Right lobe of liver (tissue), 4 donors: ENCODE measurements around the gene AARSD1.

Source experiments
- CTCF ChIP-seq, 4 donors: fragments of 200-600 bp in 3 of 4; fragments of 450-650 bp in 1 of 4; IDR thresholded peaks; one replicate each; pipeline versions ENCODE4 v1.5.1 to v1.8.0; 2016 to 2022; ENCODE audit warnings: antibody characterized with exemption in 4 of 4, mild to moderate bottlenecking in 2 of 4
- POLR2A ChIP-seq: fragments of 450-650 bp; IDR thresholded peaks from one replicate; pipeline ENCODE4 v1.6.1; 2017; ENCODE audit warnings: antibody characterized with exemption, mild to moderate bottlenecking
- donor health status: DM: no; HTN: no; CAD: no.
- donor health status: DM: no; HTN: no; CAD: no.
- donor health status: DM: no; HTN: yes; CAD: no.

GRCh38 chr17:42922294-42922693 is 42.0 kb downstream of the AARSD1 start:
- no peak for TF ChIP-seq CTCF (IDR thresholded peaks at IDR 0.05)
- no peak for TF ChIP-seq POLR2A
